Omental fat pad (tissue), 4 donors: ENCODE data around the gene ADAMTS13. TPM values are rescaled to one million over a fixed set of nuclear protein-coding genes. Genes with fewer than 3 reads are reported as not detected.

ENCODE experiments used
- ATAC-seq: fragments of 150-250 bp; one replicate; pipeline ENCODE4 v1.9.1; 2016; ENCODE audit warnings: mild to moderate bottlenecking, moderate library complexity; ENCODE audit not compliant: low FRiP score
- DNase-seq: peaks from one replicate; pipeline ENCODE4 v3.0.0-alpha.2; 2019; ENCODE audit warnings: low spot score
- CTCF ChIP-seq, 3 donors: fragments of 450-650 bp; IDR thresholded peaks; one replicate each; pipeline ENCODE4 v1.5.1; 2016 to 2017; ENCODE audit warnings: antibody characterized with exemption in 3 of 3, mild to moderate bottlenecking in 3 of 3, moderate library complexity in 2 of 3
- total RNA-seq, 4 donors: library from RNA; depleted of rRNA; stranded (reverse); fragments of >200 nt; gene quantifications; one replicate each; pipeline ENCODE4 v1.1.0, GENCODE V29; 2016

Gene ADAMTS13
- total RNA-seq, 4 donors from 2014 or later, result 1.1 to 3.0 (median 1.2) TPM

- no peak for TF ChIP-seq CTCF (IDR thresholded peaks at IDR 0.05)
- ATAC-seq (no peak), DNase-seq (no peak)
Measured at GRCh38 chr9:133483611-133484010, 61.4 kb downstream of the ADAMTS13 start.

GRCh38 chr9:133484671-133485437, 62.7 kb downstream of the ADAMTS13 start:
- TF ChIP-seq CTCF (IDR thresholded peaks at IDR 0.05), result no peak
- ATAC-seq, result no peak

GRCh38 chr9:133485531-133486260, 63.5 kb downstream of the ADAMTS13 start:
- ATAC-seq (no peak), DNase-seq (no peak)
- TF ChIP-seq CTCF (IDR thresholded peaks at IDR 0.05), result no peak

More at GRCh38 chr9:133484671-133485437, 62.7 kb downstream of the ADAMTS13 start:
- no peak for DNase-seq

GRCh38 chr9:133487331-133487725, 65.2 kb downstream of the ADAMTS13 start:
- no peak for TF ChIP-seq CTCF (IDR thresholded peaks at IDR 0.05)
- ATAC-seq, result no peak
- no peak for DNase-seq

- DNase-seq, result no peak
- ATAC-seq, result no peak
- TF ChIP-seq CTCF (IDR thresholded peaks at IDR 0.05), result no peak
Measured at GRCh38 chr9:133488686-133489252, 66.6 kb downstream of the ADAMTS13 start.

GRCh38 chr9:133489253-133490190, 67.4 kb downstream of the ADAMTS13 start:
- no peak for ATAC-seq
- no peak for DNase-seq
- TF ChIP-seq CTCF (IDR thresholded peaks at IDR 0.05), result no peak
